GM21423 (cell line): Measurements from ENCODE around the gene FBXO34.
"Not testable (repeated sequence)": the region's sequence is repeated elsewhere in the genome, so short reads cannot be mapped to it uniquely, and the experiment has no call there.

Source experiments
- ATAC-seq: cut with Tn5 transposase; IDR thresholded peaks from one replicate; pipeline ENCODE4 v1.9.1; 2021; ENCODE audit warnings: mild to moderate bottlenecking, moderate library complexity; ENCODE audit not compliant: unreplicated experiment

FBXO34 gene

DNA sequence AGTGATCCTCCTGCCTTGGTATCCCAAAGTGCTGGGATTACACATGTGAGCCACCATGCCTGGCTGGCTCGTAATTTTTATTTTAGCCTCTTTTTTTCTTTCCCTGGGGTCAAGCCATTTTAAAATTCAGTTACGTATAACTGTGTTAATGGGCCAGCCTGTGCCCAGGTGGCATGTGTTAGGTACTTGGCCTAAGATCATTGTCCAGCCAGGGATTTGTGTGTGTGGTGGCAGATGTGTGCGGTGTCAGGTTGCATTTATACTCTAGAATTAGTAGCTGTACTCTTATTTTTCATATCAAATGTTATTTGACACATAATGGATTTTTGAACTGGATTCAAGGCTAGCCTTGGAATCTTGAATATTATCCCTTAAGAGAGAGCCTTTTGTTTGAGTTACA, 69.3 kb downstream of the FBXO34 start:
- no peak for ATAC-seq

GRCh38 chr14:55341781-55342180, 70.6 kb downstream of the FBXO34 start:
- ATAC-seq: no peak

GRCh38 chr14:55344582-55345163, 73.5 kb downstream of the FBXO34 start:
- not testable (repeated sequence) for ATAC-seq

DNA sequence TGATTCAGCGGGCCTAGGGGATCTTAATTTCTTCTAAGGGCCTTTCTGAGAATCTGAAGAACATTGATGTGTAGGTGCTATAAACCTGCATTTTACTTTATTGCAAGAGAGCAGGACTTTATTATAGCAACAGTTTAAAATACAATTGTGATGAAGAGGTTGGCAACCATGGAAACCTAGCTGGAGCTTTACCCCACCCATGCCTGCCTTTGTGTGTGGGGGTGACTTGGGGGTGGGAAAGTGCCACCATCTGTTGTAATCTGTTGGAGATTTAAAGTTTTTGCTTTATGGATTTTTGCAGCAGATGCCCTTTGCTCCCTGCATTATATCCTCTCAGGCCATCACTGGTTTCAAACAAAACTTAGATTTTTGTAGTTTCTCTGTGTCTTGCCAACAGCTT, 75.8 kb downstream of the FBXO34 start:
- no peak for ATAC-seq

GRCh38 chr14:55347748-55348147, 76.5 kb downstream of the FBXO34 start:
- no peak for ATAC-seq

DNA sequence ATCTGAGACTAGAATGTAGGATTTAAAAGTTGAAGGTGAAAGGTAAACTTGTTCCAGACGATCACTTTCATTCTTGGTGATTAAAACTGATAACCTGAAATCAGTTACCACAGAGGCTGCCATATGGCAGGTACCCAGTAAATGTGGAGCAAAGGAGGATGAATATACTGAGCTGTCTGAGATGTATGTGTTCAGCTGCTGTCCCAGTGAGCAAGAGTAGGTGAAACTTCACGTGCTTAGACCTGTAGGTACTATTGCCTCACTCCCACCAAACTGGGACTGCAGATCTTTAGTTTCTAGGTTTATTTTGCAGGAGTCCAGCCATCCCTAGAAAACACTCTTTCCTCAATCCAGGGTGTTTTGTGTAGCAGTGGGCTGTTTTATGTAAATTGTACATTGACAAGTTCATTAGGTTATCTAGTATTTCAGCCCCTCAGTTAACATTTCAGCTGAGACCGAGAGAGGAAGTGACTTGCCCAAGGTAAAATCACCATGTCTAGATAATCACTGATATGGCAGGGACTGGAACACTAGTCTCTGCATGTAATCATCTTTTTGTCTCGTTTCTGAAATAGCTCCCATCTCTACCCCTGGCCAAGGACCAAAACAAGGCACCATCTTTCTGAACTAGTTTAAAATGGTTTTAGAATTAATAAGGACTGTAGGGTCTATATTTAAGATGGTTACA, 77.7 kb downstream of the FBXO34 start:
- ATAC-seq: no peak

DNA sequence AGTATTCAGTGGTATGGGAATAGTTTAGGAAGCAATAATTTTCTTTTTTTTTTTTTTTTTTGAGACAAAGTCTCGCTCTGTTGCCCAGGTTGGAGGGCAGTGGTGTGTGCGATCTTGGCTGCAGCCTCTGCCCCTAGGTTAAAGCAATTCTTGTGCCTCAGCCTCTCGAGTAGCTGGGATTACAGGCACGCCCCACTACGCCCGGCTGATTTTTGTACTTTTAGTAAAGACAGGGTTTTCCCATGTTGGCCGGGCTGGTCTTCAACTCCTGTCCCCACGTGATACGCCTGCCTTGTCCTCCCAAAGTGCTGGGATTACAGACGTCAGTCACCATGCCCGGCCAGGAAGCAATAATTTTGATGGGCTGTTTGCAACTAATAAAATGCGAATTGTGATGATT, 78.3 kb downstream of the FBXO34 start:
- ATAC-seq: no peak

GRCh38 chr14:55350461-55350860, 79.2 kb downstream of the FBXO34 start:
- no peak for ATAC-seq

DNA sequence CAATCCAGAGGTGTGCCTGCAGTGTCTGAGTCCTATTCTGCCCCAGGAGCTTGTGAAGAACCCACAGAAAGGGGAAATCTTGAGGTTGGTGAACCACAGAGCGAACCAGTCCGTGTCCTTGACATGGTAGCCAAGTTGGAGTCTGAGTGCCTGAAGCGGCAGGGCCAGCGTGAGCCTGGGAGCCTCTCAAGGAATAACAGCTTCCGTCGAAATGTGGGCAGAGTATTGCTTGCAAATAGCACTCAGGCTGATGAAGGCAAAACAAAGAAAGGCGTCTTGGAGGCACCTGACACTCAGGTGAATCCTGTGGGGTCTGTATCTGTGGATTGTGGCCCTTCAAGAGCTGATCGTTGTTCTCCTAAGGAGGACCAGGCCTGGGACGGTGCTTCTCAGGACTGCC, 79.9 kb downstream of the FBXO34 start:
- ATAC-seq: no peak

GRCh38 chr14:55352201-55352600, 81.0 kb downstream of the FBXO34 start:
- ATAC-seq: no peak

DNA sequence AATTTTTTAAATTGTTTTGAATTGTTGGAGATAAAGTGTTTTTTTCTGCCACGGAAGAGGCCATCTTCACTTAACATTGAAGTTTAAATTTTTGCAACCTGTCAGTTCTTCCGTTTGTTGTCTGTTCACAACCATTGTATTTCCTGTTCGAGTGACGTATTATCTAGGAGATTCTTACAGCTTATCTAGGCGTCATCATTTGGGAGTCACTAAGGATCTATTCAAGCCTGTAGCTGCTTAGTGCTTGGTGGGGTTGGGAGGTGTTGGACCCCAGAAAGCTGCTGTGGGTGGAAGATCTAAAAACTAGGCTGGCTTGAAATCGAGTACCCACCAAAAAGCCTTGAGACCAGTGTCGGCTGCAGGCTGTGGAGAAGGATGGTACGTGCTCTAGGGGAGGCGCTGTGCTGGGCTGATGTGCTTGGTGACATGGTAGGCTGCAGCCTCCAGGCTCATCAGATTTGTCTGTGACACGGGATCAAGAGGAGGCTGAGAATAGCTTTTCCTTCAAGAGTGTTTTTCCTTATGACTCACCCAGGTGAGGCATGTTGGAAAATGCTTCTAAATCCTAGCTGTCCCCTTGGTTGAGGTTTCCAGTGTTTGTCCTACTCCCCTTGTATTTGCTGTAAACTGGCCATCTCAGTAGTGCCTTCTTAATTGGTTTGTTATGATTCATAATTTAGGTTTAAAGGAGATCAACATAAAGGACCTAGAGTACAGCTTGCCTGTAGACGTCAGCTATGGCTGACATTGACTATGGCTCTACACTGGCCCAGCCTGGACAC, 82.7 kb downstream of the FBXO34 start:
- no peak for ATAC-seq

GRCh38 chr14:55354500-55354899, 83.3 kb downstream of the FBXO34 start:
- ATAC-seq: no peak

DNA sequence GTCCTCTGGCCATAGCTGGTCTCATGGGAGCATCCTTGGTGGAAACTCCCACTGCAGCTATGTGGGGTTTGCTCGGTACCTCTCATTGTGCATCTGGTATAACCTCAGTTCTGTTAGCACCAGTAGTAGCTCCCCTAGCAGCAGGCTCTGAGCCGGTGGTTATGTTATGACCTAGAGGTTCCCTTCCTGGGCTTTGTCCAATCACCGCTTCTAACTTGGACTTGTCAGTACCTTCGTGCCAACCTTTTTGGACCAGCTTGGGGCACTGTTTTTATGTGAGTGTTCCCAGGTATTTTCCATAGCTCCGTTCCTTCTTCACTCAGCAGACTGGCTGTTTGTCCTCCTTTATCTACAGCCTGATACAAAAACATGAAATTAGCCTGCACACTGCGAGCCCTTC, 84.7 kb downstream of the FBXO34 start:
- no peak for ATAC-seq

- no peak for ATAC-seq
Observed at GRCh38 chr14:55356913-55357312, 85.7 kb downstream of the FBXO34 start.

DNA sequence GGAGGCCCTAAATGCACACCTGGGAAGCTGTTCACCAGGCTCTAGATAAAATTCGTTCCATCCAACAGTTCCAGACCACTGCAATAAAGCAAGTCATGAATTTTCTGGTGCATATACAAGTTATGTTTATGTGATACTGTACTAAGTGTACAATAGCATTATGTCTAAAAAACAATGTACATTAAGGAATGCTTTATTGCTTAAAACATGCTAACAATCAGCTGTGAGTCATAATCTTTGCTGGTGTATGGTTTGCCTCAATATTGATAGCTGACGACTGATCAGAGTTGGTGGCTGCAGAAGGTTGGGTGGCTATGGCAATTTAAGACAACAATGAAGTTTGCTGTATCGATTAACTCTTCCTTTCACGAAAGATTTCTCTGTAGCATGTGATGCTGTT, 88.1 kb downstream of the FBXO34 start:
- no peak for ATAC-seq

GRCh38 chr14:55361190-55361589, 90.0 kb downstream of the FBXO34 start:
- no peak for ATAC-seq

DNA sequence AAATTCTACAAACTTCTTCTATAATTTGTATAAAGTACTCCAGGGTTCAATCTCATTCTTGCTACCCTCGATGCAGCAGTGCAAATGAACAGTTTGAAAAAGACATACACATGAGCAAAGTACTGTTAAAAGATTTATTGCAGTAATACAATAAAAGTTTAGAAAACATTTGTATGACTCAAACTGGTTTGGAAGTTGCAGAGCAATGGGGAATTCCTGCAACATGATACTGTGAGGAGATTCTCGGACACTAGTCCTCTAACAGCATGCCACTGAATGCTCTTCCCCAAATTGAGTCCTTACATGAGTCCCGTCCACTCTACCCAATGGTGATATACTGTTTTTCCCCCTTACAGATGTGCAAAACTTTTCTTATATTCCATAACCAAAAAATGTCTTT, 95.0 kb downstream of the FBXO34 start:
- no peak for ATAC-seq

DNA sequence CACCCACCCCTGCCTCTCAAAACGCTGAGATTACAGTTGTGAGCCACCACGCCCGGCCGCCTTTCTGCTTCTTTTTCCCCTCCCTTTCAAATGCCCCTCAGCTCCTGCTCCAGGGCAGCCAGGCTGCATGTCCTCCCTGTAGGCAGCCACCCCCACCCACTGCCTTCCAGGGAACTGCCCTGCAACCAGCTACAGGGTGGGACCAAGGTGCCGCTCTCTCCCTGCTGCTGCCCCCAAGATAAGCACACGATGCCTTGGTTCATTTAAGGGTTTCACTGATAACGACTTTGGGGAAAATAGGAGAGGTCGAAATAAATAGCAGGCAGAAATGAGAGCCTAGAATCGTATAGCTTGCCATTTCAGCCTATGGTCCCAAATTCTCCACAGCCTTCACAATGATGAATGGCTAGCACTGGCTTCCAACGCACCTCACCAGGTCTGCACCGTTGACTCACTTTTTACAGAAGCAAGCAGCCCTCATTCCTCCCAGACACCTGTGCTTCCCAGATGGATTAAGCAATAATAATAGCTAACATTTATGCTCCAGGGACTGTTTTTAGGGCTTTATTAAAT, 99.7 kb downstream of the FBXO34 start:
- ATAC-seq: no peak

DNA sequence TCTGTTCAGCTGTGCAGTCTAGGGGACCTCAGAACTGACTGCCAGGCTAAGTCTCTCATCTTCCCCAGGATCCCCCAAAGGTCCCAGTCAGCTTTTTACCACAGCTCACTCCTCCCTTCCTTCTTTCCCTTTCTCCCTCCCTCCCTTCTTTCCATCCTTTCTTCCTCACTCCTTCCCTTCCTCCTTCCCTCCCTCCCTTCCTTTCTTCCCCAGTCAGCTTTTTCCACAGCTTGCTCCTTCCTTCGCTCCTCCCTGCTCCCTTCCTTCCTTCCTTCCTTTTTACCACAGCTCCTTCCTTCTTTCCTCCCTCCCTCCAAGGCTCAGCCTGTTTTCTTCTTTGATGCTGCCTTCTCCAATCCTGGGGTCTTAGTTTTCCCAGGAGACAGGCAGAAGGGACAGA, 101.2 kb downstream of the FBXO34 start:
- ATAC-seq: no peak

- no peak for ATAC-seq
Observed at GRCh38 chr14:55372825-55373224, 101.6 kb downstream of the FBXO34 start.

- peak; percentile 59 for ATAC-seq
Observed at GRCh38 chr14:55373784-55374705, 102.8 kb downstream of the FBXO34 start.
